OCI-LY1 (cell line): ENCODE measurements around the gene LDLRAD2.

ENCODE experiments used
- H2AFZ ChIP-seq: fragments of 200-600 bp; sonication (generic), shearing (Covaris generic); 2 replicates; pipeline ENCODE4 v1.6.0; 2014; ENCODE audit warnings: antibody characterized with exemption, mild to moderate bottlenecking, low read length
- H3F3A ChIP-seq: fragments of 200-600 bp; sonication (generic), shearing (Covaris generic); 2 replicates; pipeline ENCODE4 v1.6.0; 2014; ENCODE audit warnings: mild to moderate bottlenecking, antibody characterized with exemption, low read length, moderate library complexity; ENCODE audit not compliant: insufficient read depth
- H3K27ac ChIP-seq: fragments of 200-600 bp; sonication (generic); 2 replicates; pipeline ENCODE4 v1.5.1; 2014; ENCODE audit warnings: low read length, mixed run types, mild to moderate bottlenecking, low read depth; ENCODE audit not compliant: poor library complexity, severe bottlenecking
- H3K27me3 ChIP-seq: fragments of 200-600 bp; sonication (generic); 2 replicates; pipeline ENCODE4 v1.6.0; 2014; ENCODE audit warnings: antibody characterized with exemption, mild to moderate bottlenecking, low read length, moderate library complexity; ENCODE audit not compliant: insufficient read depth
- H3K36me3 ChIP-seq: fragments of 200-600 bp; sonication (generic); 2 replicates; pipeline ENCODE4 v1.6.1; 2014; ENCODE audit warnings: mild to moderate bottlenecking, antibody characterized with exemption, low read length, moderate library complexity, mixed read lengths; ENCODE audit not compliant: insufficient read depth
- H3K4me1 ChIP-seq: fragments of 200-600 bp; sonication (generic); 2 replicates; pipeline ENCODE4 v1.5.1; 2014; ENCODE audit warnings: mild to moderate bottlenecking, low read length, moderate library complexity; ENCODE audit not compliant: insufficient read depth, severe bottlenecking
- H3K4me2 ChIP-seq: fragments of 200-600 bp; sonication (generic), shearing (Covaris generic); 2 replicates; pipeline ENCODE4 v1.6.1; 2014; ENCODE audit warnings: low read length
- H3K4me3 ChIP-seq: fragments of 200-600 bp; sonication (generic); 2 replicates; pipeline ENCODE4 v1.5.1; 2014; ENCODE audit warnings: low read length, low read depth, mild to moderate bottlenecking, mixed read lengths; ENCODE audit not compliant: poor library complexity, severe bottlenecking
- H3K79me2 ChIP-seq: fragments of 200-600 bp; shearing (Covaris generic); 2 replicates; pipeline ENCODE4 v1.6.1; 2016; ENCODE audit warnings: mixed run types, low read length, mixed read lengths; ENCODE audit not compliant: insufficient read depth
- H3K9ac ChIP-seq: fragments of 200-600 bp; sonication (generic), shearing (Covaris generic); 2 replicates; pipeline ENCODE4 v1.6.1; 2014; ENCODE audit warnings: mild to moderate bottlenecking, low read length, mixed read lengths
- H3K9me2 ChIP-seq: fragments of 200-600 bp; sonication (generic), shearing (Covaris generic); 2 replicates; pipeline ENCODE4 v1.6.1; 2014; ENCODE audit warnings: low read depth, mild to moderate bottlenecking, low read length, mixed read lengths
- H3K9me3 ChIP-seq: fragments of 200-600 bp; shearing (Covaris generic); 2 replicates; pipeline ENCODE4 v1.6.1; 2014; ENCODE audit warnings: low read length, mixed read lengths
- H4K20me1 ChIP-seq: fragments of 200-600 bp; sonication (generic), shearing (Covaris generic); 2 replicates; pipeline ENCODE4 v1.6.0; 2016; ENCODE audit warnings: mild to moderate bottlenecking, low read length; ENCODE audit not compliant: insufficient read depth
- EZH2 ChIP-seq: fragments of 200-600 bp; sonication (generic), shearing (Covaris generic); IDR thresholded peaks from 2 replicates; pipeline ENCODE4 v1.8.0; 2017; ENCODE audit warnings: borderline replicate concordance, mixed run types, mild to moderate bottlenecking, antibody characterized with exemption, low read length, moderate library complexity, mixed read lengths
- TF ChIP-seq, protein P1 (sequence below): fragments of 200-600 bp; sonication (generic), shearing (Covaris generic); IDR thresholded peaks from 2 replicates; pipeline ENCODE4 v1.5.1; 2017; ENCODE audit warnings: mild to moderate bottlenecking, antibody characterized with exemption, low read length, moderate library complexity, mixed read lengths

Gene LDLRAD2

GRCh38 chr1:21870611-21871010, 58.5 kb downstream of the LDLRAD2 start:
- no peaks in the 10 kb centered on the region for H3K79me2 ChIP-seq
- TF ChIP-seq, protein P1, sequence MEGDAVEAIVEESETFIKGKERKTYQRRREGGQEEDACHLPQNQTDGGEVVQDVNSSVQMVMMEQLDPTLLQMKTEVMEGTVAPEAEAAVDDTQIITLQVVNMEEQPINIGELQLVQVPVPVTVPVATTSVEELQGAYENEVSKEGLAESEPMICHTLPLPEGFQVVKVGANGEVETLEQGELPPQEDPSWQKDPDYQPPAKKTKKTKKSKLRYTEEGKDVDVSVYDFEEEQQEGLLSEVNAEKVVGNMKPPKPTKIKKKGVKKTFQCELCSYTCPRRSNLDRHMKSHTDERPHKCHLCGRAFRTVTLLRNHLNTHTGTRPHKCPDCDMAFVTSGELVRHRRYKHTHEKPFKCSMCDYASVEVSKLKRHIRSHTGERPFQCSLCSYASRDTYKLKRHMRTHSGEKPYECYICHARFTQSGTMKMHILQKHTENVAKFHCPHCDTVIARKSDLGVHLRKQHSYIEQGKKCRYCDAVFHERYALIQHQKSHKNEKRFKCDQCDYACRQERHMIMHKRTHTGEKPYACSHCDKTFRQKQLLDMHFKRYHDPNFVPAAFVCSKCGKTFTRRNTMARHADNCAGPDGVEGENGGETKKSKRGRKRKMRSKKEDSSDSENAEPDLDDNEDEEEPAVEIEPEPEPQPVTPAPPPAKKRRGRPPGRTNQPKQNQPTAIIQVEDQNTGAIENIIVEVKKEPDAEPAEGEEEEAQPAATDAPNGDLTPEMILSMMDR: no peak
- no peak for TF ChIP-seq EZH2
- no peaks in the 10 kb centered on the region for H3K9me3 ChIP-seq

GRCh38 chr1:21871943-21872342, 59.9 kb downstream of the LDLRAD2 start:
- no peak overlapping the region for H3K4me2 ChIP-seq
- no peaks in the 10 kb centered on the region for H3K36me3 ChIP-seq
- no peak overlapping the region for H2AFZ ChIP-seq
- H3K79me2 ChIP-seq: no peaks in the 10 kb centered on the region
- no peak overlapping the region for H3K4me3 ChIP-seq
- H3F3A ChIP-seq: no peaks in the 10 kb centered on the region
- no peak overlapping the region for H3K27ac ChIP-seq
- no peaks in the 10 kb centered on the region for H3K9me3 ChIP-seq
- H3K4me1 ChIP-seq: peaks cover 30% of the 10 kb centered on the region
- no peaks in the 10 kb centered on the region for H4K20me1 ChIP-seq
- H3K9me2 ChIP-seq: no peaks in the 10 kb centered on the region
- TF ChIP-seq, protein P1: no peak
- no peak for TF ChIP-seq EZH2
- H3K9ac ChIP-seq: no peak overlapping the region
- no peaks in the 10 kb centered on the region for H3K27me3 ChIP-seq

More at GRCh38 chr1:21870611-21871010, 58.5 kb downstream of the LDLRAD2 start:
- Histone ChIP-seq H3K9me2 (no peaks in the 10 kb centered on the region), H3K9ac (no peak overlapping the region), H3K4me1 (peaks cover 43% of the 10 kb centered on the region), H3K4me3 (no peak overlapping the region), H3K27me3 (no peaks in the 10 kb centered on the region), H2AFZ (no peak overlapping the region), H3K27ac (no peak overlapping the region), H3K4me2 (no peak overlapping the region), H3K36me3 (no peaks in the 10 kb centered on the region), H3F3A (no peaks in the 10 kb centered on the region), H4K20me1 (no peaks in the 10 kb centered on the region)

DNA sequence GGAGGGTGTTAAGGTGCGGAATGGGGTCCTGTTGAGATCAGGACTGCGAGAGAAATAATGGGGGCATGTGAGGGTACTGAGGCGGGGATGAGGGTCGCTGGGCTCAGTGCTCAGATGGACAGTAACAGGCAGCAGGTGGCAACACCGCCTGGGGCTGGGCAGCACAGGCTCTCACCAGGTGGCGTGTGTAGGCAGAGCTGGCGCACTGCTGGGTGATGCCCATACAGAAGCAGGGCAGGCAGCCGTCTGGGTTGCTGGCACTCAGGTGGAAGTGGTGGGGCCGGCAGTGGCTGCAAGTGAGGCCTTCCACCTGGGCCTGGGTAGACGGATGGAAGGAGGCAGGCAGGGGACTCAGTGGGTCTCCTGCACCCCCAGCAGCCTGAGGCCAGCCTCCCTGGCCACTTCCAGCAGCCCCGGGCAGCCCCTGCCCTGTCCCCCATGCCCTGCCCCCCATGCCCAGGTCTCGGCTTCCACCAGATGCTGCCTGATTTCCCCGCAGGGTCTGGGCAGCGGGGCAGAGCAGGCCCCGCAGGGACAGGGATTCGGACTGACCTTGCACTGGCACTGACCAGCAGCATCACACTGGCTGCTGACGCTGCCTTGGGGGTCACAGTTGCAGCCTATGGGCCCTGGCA, 60.5 kb downstream of the LDLRAD2 start:
- H3F3A ChIP-seq: no peaks in the 10 kb centered on the region
- TF ChIP-seq, protein P1: no peak
- no peak for TF ChIP-seq EZH2
- H3K4me2 ChIP-seq: no peak overlapping the region
- H4K20me1 ChIP-seq: no peaks in the 10 kb centered on the region
- no peaks in the 10 kb centered on the region for H3K9me2 ChIP-seq
- no peak overlapping the region for H2AFZ ChIP-seq
- H3K27me3 ChIP-seq: no peaks in the 10 kb centered on the region
- no peaks in the 10 kb centered on the region for H3K9me3 ChIP-seq
- no peak overlapping the region for H3K27ac ChIP-seq
- peaks cover 24% of the 10 kb centered on the region for H3K4me1 ChIP-seq
- H3K4me3 ChIP-seq: no peak overlapping the region
- H3K9ac ChIP-seq: no peak overlapping the region
- H3K36me3 ChIP-seq: no peaks in the 10 kb centered on the region
- no peaks in the 10 kb centered on the region for H3K79me2 ChIP-seq
